AG08395 (cell line): Measurements from ENCODE around the gene UCK1.
A peak's percentile ranks its signal among the peaks of the same experiment; 100 is the strongest.
"Not testable (repeated sequence)": the region's sequence is repeated elsewhere in the genome, so short reads cannot be mapped to it uniquely, and the experiment has no call there.

Experiments used
- DNase-seq: peaks from one replicate; pipeline ENCODE4 v3.0.0; 2012; ENCODE audit warnings: mixed read lengths, low spot score

The UCK1 gene

GRCh38 chr9:131523451-131524435 is 7.3 kb downstream of the UCK1 start:
- no peak for DNase-seq

- no peak for DNase-seq
Measured at GRCh38 chr9:131523086-131523388, 8.0 kb downstream of the UCK1 start.

DNA sequence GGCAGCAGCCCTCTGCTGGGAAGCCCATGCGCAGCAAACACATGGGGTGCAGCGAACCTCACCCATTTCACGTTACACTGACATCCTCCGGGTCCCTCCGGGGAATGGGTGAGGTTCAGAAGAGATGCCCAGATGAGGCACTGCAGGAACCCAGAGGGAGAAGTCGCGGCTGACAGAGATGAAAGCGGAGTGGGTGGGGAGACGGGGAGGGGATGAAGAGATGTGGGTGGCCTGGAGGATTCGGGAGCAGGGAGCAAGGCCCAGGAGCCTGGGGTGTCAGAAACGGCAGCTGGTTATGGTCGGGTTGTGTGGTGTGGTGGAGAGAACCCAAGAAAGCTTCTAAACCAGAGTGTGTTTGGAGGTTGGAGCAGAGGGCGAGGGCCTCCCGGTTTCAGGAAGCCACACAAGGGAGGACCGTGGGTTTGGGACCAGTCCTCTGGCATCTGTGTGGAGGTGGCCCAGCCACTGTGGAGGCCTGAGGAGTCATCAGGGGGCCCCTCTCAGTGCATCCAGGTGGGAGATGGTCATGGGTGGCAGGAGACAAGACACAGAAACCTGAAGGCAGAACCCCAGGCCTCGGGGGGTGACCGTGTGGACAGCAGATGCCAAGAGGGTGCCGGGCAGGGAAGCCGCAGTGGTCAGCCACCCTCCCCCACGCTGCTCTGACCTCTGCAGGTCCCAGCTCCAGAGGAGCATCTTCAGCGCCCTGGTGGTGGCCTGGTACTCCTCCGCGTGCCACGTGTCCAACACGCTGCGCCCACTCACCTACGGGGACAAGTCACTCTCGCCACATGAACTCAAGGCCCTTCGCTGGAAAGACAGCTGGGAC is 8.6 kb downstream of the UCK1 start:
- DNase-seq, result no peak

- no peak for DNase-seq
Measured at GRCh38 chr9:131521822-131522221, 9.2 kb downstream of the UCK1 start.

- no peak for DNase-seq
Measured at GRCh38 chr9:131521203-131521602, 9.9 kb downstream of the UCK1 start.

- no peak for DNase-seq
Measured at GRCh38 chr9:131520503-131520902, 10.6 kb downstream of the UCK1 start.

- DNase-seq, result no peak
Measured at GRCh38 chr9:131518553-131518952, 12.5 kb downstream of the UCK1 start.

DNA sequence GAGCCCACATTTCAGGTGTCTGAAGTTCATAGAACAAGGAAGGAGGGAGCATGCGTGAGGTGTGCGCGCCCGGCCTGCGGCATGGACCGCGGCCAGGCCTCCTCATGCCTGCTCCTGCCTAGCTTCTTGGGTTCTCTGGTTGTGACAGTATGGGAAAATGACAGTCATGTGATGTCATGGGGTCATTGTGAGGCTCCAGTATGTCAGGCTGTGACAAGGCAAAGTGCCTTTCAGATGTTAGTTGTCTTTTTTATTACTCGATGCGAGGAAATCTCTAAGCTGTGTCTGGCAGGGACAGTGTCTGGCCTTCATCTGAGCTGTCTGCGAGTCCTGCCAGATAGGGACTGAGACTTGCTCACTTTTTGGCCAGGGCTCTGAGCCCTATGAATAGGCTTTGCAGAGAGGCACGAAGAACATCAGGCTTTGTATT is 13.3 kb downstream of the UCK1 start:
- no peak for DNase-seq

DNA sequence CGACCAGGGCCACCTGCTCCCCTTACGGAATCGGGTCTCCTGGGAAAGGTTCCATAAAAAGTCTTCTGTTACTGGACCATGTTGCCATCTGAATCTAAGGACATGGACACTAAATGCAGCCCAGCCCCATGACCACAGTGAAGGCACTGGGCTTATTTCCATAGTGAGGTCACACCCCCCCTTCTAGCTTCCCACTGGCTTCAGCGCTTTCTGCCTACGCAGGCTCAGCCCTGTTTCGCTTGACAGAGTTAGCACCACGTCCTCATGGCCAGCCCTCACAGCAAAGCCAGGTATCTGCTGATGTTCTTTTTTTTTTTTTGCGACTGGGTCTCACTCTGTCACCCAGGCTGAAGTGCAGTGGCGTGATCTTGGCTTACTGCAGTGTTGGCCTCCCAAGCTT is 14.1 kb downstream of the UCK1 start:
- DNase-seq, result no peak

DNA sequence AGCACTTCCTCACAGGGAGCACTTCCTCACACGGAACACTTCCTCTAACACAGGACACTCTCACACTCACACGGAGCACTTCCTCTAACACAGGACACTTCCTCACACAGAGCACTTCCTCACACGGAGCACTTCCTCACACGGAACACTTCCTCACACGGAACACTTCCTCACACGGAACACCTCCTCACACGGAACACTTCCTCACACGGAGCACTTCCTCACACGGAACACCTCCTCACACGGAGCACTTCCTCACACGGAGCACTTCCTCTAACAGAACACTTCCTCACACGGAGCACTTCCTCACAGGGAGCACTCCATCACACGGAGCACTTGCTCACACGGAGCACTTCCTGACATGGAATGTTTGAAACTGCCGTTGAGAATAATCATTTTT is 15.0 kb downstream of the UCK1 start:
- DNase-seq, result no peak

- not testable (repeated sequence) for DNase-seq
Measured at GRCh38 chr9:131515559-131516031, 15.5 kb downstream of the UCK1 start.

GRCh38 chr9:131513177-131513576 is 17.9 kb downstream of the UCK1 start:
- no peak for DNase-seq

GRCh38 chr9:131511880-131512279 is 19.2 kb downstream of the UCK1 start:
- DNase-seq, result no peak

DNA sequence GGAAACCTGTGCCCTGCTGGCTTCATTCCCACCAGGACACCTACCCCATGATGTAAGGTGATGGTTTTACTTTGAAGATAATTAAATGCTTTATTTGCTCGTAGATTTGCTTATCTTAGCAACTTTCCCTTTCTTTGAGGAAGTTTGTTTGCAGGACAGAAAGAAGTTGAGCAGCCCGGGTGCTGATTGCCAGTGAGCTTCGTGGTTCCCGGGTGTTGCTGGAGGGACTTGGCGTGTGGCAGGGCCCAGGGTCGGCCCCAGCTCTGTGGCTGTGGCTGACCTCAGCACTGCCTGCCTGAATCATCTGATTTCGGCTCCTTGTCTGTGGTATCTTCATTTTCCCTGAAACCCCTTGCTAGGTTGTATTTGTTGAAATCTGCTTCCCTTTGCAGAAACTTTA is 19.6 kb downstream of the UCK1 start:
- DNase-seq, result no peak

DNA sequence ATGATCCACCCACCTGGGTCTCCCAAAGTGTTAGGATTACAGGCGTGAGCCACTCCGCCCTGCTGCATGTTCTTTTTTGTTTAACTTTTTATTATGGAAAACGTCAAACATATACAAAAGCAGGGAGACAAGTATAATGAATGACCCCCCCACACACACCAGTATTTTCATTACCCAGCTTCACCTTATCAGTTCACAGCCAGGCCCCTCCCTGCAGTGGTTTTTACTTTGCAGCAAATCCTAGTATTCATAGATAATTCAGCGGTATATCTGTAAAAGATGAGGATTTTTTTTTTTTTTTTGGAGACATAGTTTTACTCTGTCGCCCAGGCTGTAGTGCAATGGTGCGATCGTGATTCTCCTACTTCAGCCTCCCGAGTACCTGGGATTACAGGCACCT is 26.1 kb downstream of the UCK1 start:
- no peak for DNase-seq

- peak; percentile 57 for DNase-seq
Measured at GRCh38 chr9:131503626-131504465, 27.2 kb downstream of the UCK1 start.

GRCh38 chr9:131502781-131503625 is 28.1 kb downstream of the UCK1 start, which contains the start of gene POMT1:
Gene POMT1, plus strand, starts transcription at chr9:131502918. Its CDS starts 1,301 bp downstream, at chr9:131504219.
- peak; percentile 99 for DNase-seq

DNA sequence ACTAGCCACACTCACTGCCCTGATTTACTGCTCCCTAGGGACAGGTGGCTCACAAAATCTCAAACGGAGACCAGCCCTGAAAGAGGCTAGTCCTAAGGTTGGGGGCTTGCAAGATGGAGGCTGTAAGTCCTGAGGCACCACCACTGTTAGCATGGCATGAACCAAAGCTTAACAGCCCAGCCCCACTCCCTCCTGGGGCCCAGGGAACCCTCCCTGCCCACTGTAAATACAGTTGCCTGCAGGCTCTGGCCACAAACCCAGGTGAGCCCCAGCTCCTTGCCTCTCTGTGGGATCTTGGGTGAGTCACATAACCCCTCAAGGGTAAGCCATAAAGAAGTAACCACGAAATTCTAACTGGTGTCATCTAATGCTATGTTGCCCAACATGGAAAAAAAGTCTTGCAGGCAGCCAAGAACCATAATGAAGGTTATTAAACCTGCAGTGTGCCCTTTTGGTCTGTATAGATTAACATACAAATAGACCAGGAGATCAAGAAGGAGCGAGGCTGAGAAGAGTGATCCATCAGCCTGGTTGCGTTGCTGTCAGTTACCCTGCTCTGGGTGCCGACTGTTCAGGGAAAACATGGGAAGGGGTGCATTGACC is 30.0 kb downstream of the UCK1 start:
- DNase-seq, result peak; percentile 40

GRCh38 chr9:131500377-131500776 is 30.7 kb downstream of the UCK1 start:
- DNase-seq, result no peak

GRCh38 chr9:131499254-131499767 is 31.8 kb downstream of the UCK1 start:
- DNase-seq, result no peak
